Stomach smooth muscle (tissue), 2 donors: ENCODE measurements around the gene NDUFAF2.

Experiments
- H3K27ac ChIP-seq: one replicate; pipeline ENCODE4 v1.7.0; 2013; ENCODE audit warnings: mild to moderate bottlenecking, low read length, inconsistent platforms
- H3K27me3 ChIP-seq, 2 donors: one replicate each; pipeline ENCODE4 v1.7.0; 2013; ENCODE audit warnings: low read length in 2 of 2; ENCODE audit not compliant: insufficient read depth in 2 of 2, control insufficient read depth in 1 of 2
- H3K36me3 ChIP-seq, 2 donors: one replicate each; pipeline ENCODE4 v1.7.0; 2013; ENCODE audit warnings: low read length in 2 of 2; ENCODE audit not compliant: control insufficient read depth in 2 of 2, insufficient read depth in 2 of 2
- H3K4me1 ChIP-seq: one replicate; pipeline ENCODE4 v1.7.0; 2013; ENCODE audit warnings: low read length; ENCODE audit not compliant: control insufficient read depth, insufficient read depth
- H3K4me3 ChIP-seq, 2 donors: one replicate each; pipeline ENCODE4 v1.7.0; 2013; ENCODE audit warnings: low read length in 2 of 2
- H3K9ac ChIP-seq, 2 donors: one replicate each; pipeline ENCODE4 v1.7.0; 2013; ENCODE audit warnings: low read length in 2 of 2, mild to moderate bottlenecking in 1 of 2
- H3K9me3 ChIP-seq, 2 donors: one replicate each; pipeline ENCODE4 v1.7.0; 2013; ENCODE audit warnings: low read length in 2 of 2; ENCODE audit not compliant: control insufficient read depth in 2 of 2
- donor health status: healthy.
- donor health status: Pancreatic carcinoma.

Gene NDUFAF2

GRCh38 chr5:61142391-61142790 lies 197.4 kb downstream of the NDUFAF2 start:
- Histone ChIP-seq H3K27me3 (no peaks in the 10 kb centered on the region), H3K9ac (no peak overlapping the region), H3K4me1 (no peaks in the 10 kb centered on the region), H3K9me3 (no peaks in the 10 kb centered on the region), H3K36me3 (no peaks in the 10 kb centered on the region), H3K4me3 (no peak overlapping the region), H3K27ac (no peak overlapping the region)

- no peak overlapping the region for H3K27ac ChIP-seq
- no peak overlapping the region for H3K4me3 ChIP-seq
- H3K9me3 ChIP-seq = no peaks in the 10 kb centered on the region
- H3K9ac ChIP-seq = no peak overlapping the region
- H3K36me3 ChIP-seq = no peaks in the 10 kb centered on the region
- no peaks in the 10 kb centered on the region for H3K4me1 ChIP-seq
- H3K27me3 ChIP-seq = no peaks in the 10 kb centered on the region
Observed at GRCh38 chr5:61142811-61143210, 197.8 kb downstream of the NDUFAF2 start.

- Histone ChIP-seq H3K27ac (no peak overlapping the region), H3K4me1 (no peaks in the 10 kb centered on the region), H3K9ac (no peak overlapping the region), H3K27me3 (no peaks in the 10 kb centered on the region), H3K9me3 (no peaks in the 10 kb centered on the region), H3K36me3 (no peaks in the 10 kb centered on the region), H3K4me3 (no peak overlapping the region)
Observed at GRCh38 chr5:61148515-61148914, 203.5 kb downstream of the NDUFAF2 start.

- H3K4me1 ChIP-seq = no peaks in the 10 kb centered on the region
- no peak overlapping the region for H3K4me3 ChIP-seq
Observed at GRCh38 chr5:61151893-61152292, 206.9 kb downstream of the NDUFAF2 start.

GRCh38 chr5:61159070-61159469 lies 214.1 kb downstream of the NDUFAF2 start:
- Histone ChIP-seq H3K36me3 (peaks cover 5 to 7% of the 10 kb centered on the region in 2 donors), H3K4me3 (no peak overlapping the region), H3K4me1 (peaks cover 3% of the 10 kb centered on the region), H3K9ac (no peak overlapping the region), H3K9me3 (no peaks in the 10 kb centered on the region), H3K27me3 (no peaks in the 10 kb centered on the region), H3K27ac (no peak overlapping the region)

More at GRCh38 chr5:61151893-61152292, 206.9 kb downstream of the NDUFAF2 start:
- H3K9ac ChIP-seq = no peak overlapping the region
- no peaks in the 10 kb centered on the region for H3K36me3 ChIP-seq
- no peaks in the 10 kb centered on the region for H3K9me3 ChIP-seq
- no peaks in the 10 kb centered on the region for H3K27me3 ChIP-seq
- H3K27ac ChIP-seq = no peak overlapping the region

GRCh38 chr5:61159836-61160235 lies 214.8 kb downstream of the NDUFAF2 start:
- no peak overlapping the region for H3K4me3 ChIP-seq
- H3K27me3 ChIP-seq = no peaks in the 10 kb centered on the region
- H3K27ac ChIP-seq = no peak overlapping the region
- H3K36me3 ChIP-seq = peaks cover 5 to 7% of the 10 kb centered on the region in 2 donors
- H3K9me3 ChIP-seq = no peaks in the 10 kb centered on the region
- H3K4me1 ChIP-seq = peaks cover 3% of the 10 kb centered on the region
- H3K9ac ChIP-seq = no peak overlapping the region

GRCh38 chr5:61160497-61160896 lies 215.5 kb downstream of the NDUFAF2 start:
- Histone ChIP-seq H3K4me3 (no peak overlapping the region), H3K36me3 (peaks cover 5 to 7% of the 10 kb centered on the region in 2 donors), H3K27me3 (no peaks in the 10 kb centered on the region), H3K9ac (no peak overlapping the region), H3K4me1 (peaks cover 3% of the 10 kb centered on the region), H3K27ac (no peak overlapping the region), H3K9me3 (no peaks in the 10 kb centered on the region)

GRCh38 chr5:61162010-61162831 lies 217.2 kb downstream of the NDUFAF2 start, which contains the start of gene SMIM15:
Gene SMIM15, minus strand, starts transcription at chr5:61162468. Its CDS starts 2,297 bp downstream, at chr5:61160171.
- H3K27ac ChIP-seq = peak within 1 kb of the TSS; percentile 87
- H3K27me3 ChIP-seq = no peaks in the 10 kb centered on the region
- peak within 1 kb of the TSS; percentile 80 to 99 for H3K4me3 ChIP-seq
- H3K36me3 ChIP-seq = peaks cover 5 to 7% of the 10 kb centered on the region in 2 donors
- H3K9me3 ChIP-seq = no peaks in the 10 kb centered on the region
- peaks cover 3% of the 10 kb centered on the region for H3K4me1 ChIP-seq
- peak within 1 kb of the TSS; percentile 94 to 96 for H3K9ac ChIP-seq

- peaks cover 3% of the 10 kb centered on the region for H3K4me1 ChIP-seq
- no peaks in the 10 kb centered on the region for H3K27me3 ChIP-seq
- peak overlapping the region; percentile 80 to 99 for H3K4me3 ChIP-seq
- peaks cover 5 to 7% of the 10 kb centered on the region in 2 donors for H3K36me3 ChIP-seq
- no peaks in the 10 kb centered on the region for H3K9me3 ChIP-seq
- peak overlapping the region; percentile 94 to 96 for H3K9ac ChIP-seq
- peak overlapping the region; percentile 87 for H3K27ac ChIP-seq
Observed at GRCh38 chr5:61162832-61163567, 218.0 kb downstream of the NDUFAF2 start.

GRCh38 chr5:61163905-61164304 lies 218.9 kb downstream of the NDUFAF2 start:
- Histone ChIP-seq H3K27ac (no peak overlapping the region), H3K9ac (no peak overlapping the region), H3K4me1 (peaks cover 3% of the 10 kb centered on the region), H3K36me3 (peaks cover 5 to 7% of the 10 kb centered on the region in 2 donors), H3K27me3 (no peaks in the 10 kb centered on the region), H3K4me3 (peak overlapping the region in 1 of 2 donors; percentile 99), H3K9me3 (no peaks in the 10 kb centered on the region)
